ENCODE data around the gene TEAD1.

DNA sequence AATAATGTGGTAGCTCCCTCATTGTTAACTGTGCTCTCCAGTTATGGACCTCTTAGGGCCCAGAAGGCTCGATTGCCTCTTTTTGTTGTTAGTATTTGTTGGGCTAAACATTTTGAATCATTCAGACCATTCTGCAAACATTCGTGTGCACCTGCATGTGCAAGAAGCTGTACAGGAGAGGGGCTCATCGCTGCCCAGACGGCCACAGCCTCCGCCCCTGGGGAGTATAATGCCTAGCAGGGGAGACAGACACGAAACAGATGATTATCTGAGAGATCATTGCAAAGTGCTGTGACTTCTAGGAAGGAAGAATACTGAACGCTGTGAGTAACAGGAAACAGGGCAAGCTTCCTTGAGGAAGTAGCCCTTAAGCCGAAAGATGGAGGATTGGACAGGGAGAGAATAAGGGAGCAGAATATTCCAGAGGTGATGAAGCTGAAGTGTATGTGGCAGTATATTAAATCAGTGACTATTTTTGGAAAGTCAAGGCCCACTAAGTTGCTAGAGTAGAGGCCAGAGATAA, 211.6 kb downstream of the TEAD1 start:
- TF ChIP-seq, protein P1, sequence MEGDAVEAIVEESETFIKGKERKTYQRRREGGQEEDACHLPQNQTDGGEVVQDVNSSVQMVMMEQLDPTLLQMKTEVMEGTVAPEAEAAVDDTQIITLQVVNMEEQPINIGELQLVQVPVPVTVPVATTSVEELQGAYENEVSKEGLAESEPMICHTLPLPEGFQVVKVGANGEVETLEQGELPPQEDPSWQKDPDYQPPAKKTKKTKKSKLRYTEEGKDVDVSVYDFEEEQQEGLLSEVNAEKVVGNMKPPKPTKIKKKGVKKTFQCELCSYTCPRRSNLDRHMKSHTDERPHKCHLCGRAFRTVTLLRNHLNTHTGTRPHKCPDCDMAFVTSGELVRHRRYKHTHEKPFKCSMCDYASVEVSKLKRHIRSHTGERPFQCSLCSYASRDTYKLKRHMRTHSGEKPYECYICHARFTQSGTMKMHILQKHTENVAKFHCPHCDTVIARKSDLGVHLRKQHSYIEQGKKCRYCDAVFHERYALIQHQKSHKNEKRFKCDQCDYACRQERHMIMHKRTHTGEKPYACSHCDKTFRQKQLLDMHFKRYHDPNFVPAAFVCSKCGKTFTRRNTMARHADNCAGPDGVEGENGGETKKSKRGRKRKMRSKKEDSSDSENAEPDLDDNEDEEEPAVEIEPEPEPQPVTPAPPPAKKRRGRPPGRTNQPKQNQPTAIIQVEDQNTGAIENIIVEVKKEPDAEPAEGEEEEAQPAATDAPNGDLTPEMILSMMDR (IDR thresholded peaks at IDR 0.05) = no peak
- TF ChIP-seq POLR2A (IDR thresholded peaks at IDR 0.05) = no peak
